Measurements from ENCODE around the gene SLC44A1. TPM values are rescaled to one million over a fixed set of nuclear protein-coding genes. Genes with fewer than 3 reads are reported as not detected.

Gene SLC44A1
- total RNA-seq, 1 donor from 2014 or later, result 9.6 TPM

DNA sequence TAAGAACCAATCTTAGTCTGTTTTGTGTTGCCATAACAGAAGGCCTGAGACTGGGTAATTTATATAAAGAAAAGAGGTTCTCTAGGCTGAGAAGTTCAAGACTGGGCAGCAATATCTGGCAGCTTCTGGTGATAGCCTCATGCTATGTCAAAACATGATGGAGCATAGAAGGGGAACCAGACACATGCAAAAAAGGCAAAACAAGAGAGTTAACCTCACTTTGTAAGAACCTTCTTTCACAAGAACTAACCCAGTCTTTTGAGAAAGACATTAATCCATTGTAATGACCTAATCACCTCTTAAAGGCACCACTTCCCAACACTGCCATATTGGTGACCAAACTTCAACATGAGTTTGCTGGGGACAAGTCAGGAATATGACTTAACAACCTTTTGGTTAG is 240.7 kb downstream of the SLC44A1 start:
- Mint-ChIP-seq H3K9me3 (ENCODE audit: unreplicated experiment) (no peaks in the 10 kb centered on the region), H3K4me3 (ENCODE audit: unreplicated experiment) (no peak overlapping the region), H3K27me3 (ENCODE audit: unreplicated experiment) (no peaks in the 10 kb centered on the region), H3K36me3 (ENCODE audit: unreplicated experiment) (no peaks in the 10 kb centered on the region), H3K27ac (ENCODE audit: unreplicated experiment) (no peak overlapping the region), H3K4me1 (ENCODE audit: low read depth, unreplicated experiment) (no peaks in the 10 kb centered on the region)
- TF ChIP-seq, protein P1, sequence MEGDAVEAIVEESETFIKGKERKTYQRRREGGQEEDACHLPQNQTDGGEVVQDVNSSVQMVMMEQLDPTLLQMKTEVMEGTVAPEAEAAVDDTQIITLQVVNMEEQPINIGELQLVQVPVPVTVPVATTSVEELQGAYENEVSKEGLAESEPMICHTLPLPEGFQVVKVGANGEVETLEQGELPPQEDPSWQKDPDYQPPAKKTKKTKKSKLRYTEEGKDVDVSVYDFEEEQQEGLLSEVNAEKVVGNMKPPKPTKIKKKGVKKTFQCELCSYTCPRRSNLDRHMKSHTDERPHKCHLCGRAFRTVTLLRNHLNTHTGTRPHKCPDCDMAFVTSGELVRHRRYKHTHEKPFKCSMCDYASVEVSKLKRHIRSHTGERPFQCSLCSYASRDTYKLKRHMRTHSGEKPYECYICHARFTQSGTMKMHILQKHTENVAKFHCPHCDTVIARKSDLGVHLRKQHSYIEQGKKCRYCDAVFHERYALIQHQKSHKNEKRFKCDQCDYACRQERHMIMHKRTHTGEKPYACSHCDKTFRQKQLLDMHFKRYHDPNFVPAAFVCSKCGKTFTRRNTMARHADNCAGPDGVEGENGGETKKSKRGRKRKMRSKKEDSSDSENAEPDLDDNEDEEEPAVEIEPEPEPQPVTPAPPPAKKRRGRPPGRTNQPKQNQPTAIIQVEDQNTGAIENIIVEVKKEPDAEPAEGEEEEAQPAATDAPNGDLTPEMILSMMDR (IDR thresholded peaks at IDR 0.05; ENCODE audit: partially characterized antibody, unreplicated experiment), result no peak
- DNase-seq, result no peak

Other genes starting within 250 kb of the SLC44A1 start
- 32.5 TPM for gene FSD1L, start 203.4 kb downstream of the SLC44A1 start, total RNA-seq (ENCODE audit: unreplicated experiment)

Data from glutamatergic neuron (in vitro differentiated cells).